HepG2 (cell line): ENCODE data around the gene CENPP. TPM values are rescaled to one million over a fixed set of nuclear protein-coding genes. Genes with fewer than 3 reads are reported as not detected.

Source experiments
- BCL3 ChIP-seq: sonication (generic); formaldehyde crosslinking; IDR thresholded peaks from 2 replicates; pipeline ENCODE4 v1.5.1; 2020; ENCODE audit warnings: mild to moderate bottlenecking, missing genetic modification reagents, moderate library complexity
- IRF2 ChIP-seq: IDR thresholded peaks from 2 replicates; pipeline ENCODE4 v1.6.1; 2018; ENCODE audit warnings: missing genetic modification reagents, missing compliant biosample characterization
- KAT8 ChIP-seq: IDR thresholded peaks from 2 replicates; pipeline ENCODE4 v1.6.1; 2016; ENCODE audit warnings: missing genetic modification reagents, missing compliant biosample characterization
- KDM3A ChIP-seq: IDR thresholded peaks from 2 replicates; pipeline ENCODE4 v1.6.1; 2018; ENCODE audit warnings: low read depth, missing compliant biosample characterization
- KDM5A ChIP-seq: fragments of 200-600 bp; sonication (generic); IDR thresholded peaks from 2 replicates; pipeline ENCODE4 v1.7.0; 2018; ENCODE audit warnings: antibody characterized with exemption, mild to moderate bottlenecking, low read length, borderline replicate concordance
- MBD4 ChIP-seq: IDR thresholded peaks from 2 replicates; pipeline ENCODE4 v1.6.1; 2012; ENCODE audit warnings: low read length, inconsistent platforms, borderline replicate concordance
- NFIB ChIP-seq: sonication (generic); formaldehyde crosslinking; IDR thresholded peaks from 2 replicates; pipeline ENCODE4 v1.9.0; 2021; ENCODE audit warnings: missing genetic modification reagents, mild to moderate bottlenecking, borderline replicate concordance
- NFRKB ChIP-seq: fragments of 450-650 bp; IDR thresholded peaks from 2 replicates; pipeline ENCODE4 v1.6.1; 2017
- ONECUT2 ChIP-seq: sonication (generic); formaldehyde crosslinking; IDR thresholded peaks from 2 replicates; pipeline ENCODE4 v1.4.0; 2020; ENCODE audit warnings: missing genetic modification reagents
- PCBP1 ChIP-seq: fragments of 200-400 bp; formaldehyde crosslinking; IDR thresholded peaks from 2 replicates; pipeline ENCODE4 v1.6.1; 2017; ENCODE audit warnings: mild to moderate bottlenecking, low read depth, low read length, borderline replicate concordance
- PPARG ChIP-seq: conservative IDR thresholded peaks from 2 replicates; pipeline ENCODE4 v1.6.1; 2016; ENCODE audit warnings: missing biosample characterization, missing genetic modification reagents
- SOX13 ChIP-seq, 3 experiments: fragments of 450-650 bp in 1 of 3; sonication (generic) in 1 of 3; formaldehyde crosslinking in 1 of 3; IDR thresholded peaks in 2 of 3; conservative IDR thresholded peaks in 1 of 3; 2 replicates each; pipeline versions ENCODE4 v1.5.0 to v1.6.1; 2016 to 2020; ENCODE audit warnings: antibody characterized with exemption in 1 of 3, mild to moderate bottlenecking in 1 of 3, missing compliant biosample characterization in 1 of 3, missing genetic modification reagents in 1 of 3, moderate library complexity in 1 of 3
- SSRP1 ChIP-seq: IDR thresholded peaks from 2 replicates; pipeline ENCODE4 v1.6.1; 2016; ENCODE audit warnings: control low read depth
- SUZ12 ChIP-seq: fragments of 150-350 bp; IDR thresholded peaks from 2 replicates; pipeline ENCODE4 v1.6.1; 2014; ENCODE audit warnings: low read depth, low read length
- TARDBP ChIP-seq: sonication (generic); formaldehyde crosslinking; IDR thresholded peaks from 2 replicates; pipeline ENCODE4 v1.8.0; 2022; ENCODE audit warnings: mild to moderate bottlenecking, missing genetic modification reagents
- TCF12 ChIP-seq, 2 experiments: fragments of 450-650 bp in 1 of 2; sonication (generic) in 1 of 2; formaldehyde crosslinking in 1 of 2; IDR thresholded peaks; 2 replicates each; pipeline versions ENCODE4 v1.6.1 to v1.8.0; 2017 to 2022; ENCODE audit warnings: antibody characterized with exemption in 1 of 2, mild to moderate bottlenecking in 1 of 2, missing genetic modification reagents in 1 of 2, moderate library complexity in 1 of 2
- TFE3 ChIP-seq: IDR thresholded peaks from 2 replicates; pipeline ENCODE4 v1.6.1; 2016
- THRA ChIP-seq: sonication (generic); formaldehyde crosslinking; IDR thresholded peaks from 2 replicates; pipeline ENCODE4 v1.4.0; 2020; ENCODE audit warnings: missing genetic modification reagents, borderline replicate concordance
- TSC22D2 ChIP-seq: sonication (generic); formaldehyde crosslinking; IDR thresholded peaks from 2 replicates; pipeline ENCODE4 v1.5.1; 2020; ENCODE audit warnings: missing genetic modification reagents, mild to moderate bottlenecking, borderline replicate concordance
- U2AF2 ChIP-seq: fragments of 200-400 bp; formaldehyde crosslinking; IDR thresholded peaks from 2 replicates; pipeline ENCODE4 v1.6.1; 2017; ENCODE audit warnings: low read depth, mild to moderate bottlenecking, low read length
- ZBTB1 ChIP-seq: sonication (generic); formaldehyde crosslinking; IDR thresholded peaks from 2 replicates; pipeline ENCODE4 v1.4.0; 2020; ENCODE audit warnings: missing genetic modification reagents, borderline replicate concordance
- ZBTB44 ChIP-seq: sonication (generic); formaldehyde crosslinking; IDR thresholded peaks from 2 replicates; pipeline ENCODE4 v1.4.0; 2020; ENCODE audit warnings: missing genetic modification reagents
- ZNF224 ChIP-seq: sonication (generic); formaldehyde crosslinking; IDR thresholded peaks from 2 replicates; pipeline ENCODE4 v1.5.0; 2020; ENCODE audit warnings: mild to moderate bottlenecking, missing genetic modification reagents
- ZNF569 ChIP-seq: sonication (generic); formaldehyde crosslinking; IDR thresholded peaks from 2 replicates; pipeline ENCODE4 v1.5.0; 2020; ENCODE audit warnings: mild to moderate bottlenecking, missing genetic modification reagents, moderate library complexity, borderline replicate concordance
- polyA plus RNA-seq, 8 experiments: library from polyadenylated mRNA; depleted of rRNA in 3 of 8; stranded (reverse) in 7 of 8; unstranded in 1 of 8; fragments of >200 nt; fragmentation: Illumina TruSeq in 4 of 8; extraction: Trizol in 4 of 8; gene quantifications; 2 replicates each; pipeline versions ENCODE4 v1.2.1 to v1.2.3, GENCODE V29; 2011 to 2016; ENCODE audit warnings: low read depth in 4 of 8, missing spikeins in 1 of 8, mixed read lengths in 1 of 8; ENCODE audit not compliant: insufficient read depth in 1 of 8
- total RNA-seq, 5 experiments: library from RNA; depleted of rRNA; stranded (reverse); fragments of >200 nt; fragmentation: Illumina TruSeq; extraction: Trizol; gene quantifications; 2 replicates each; pipeline ENCODE4 v1.2.3, GENCODE V29; 2016; ENCODE audit warnings: low read depth in 1 of 5

CENPP gene
- total and polyA plus RNA-seq, 2 of the 13 experiments (the other 11 are each of a cell fraction or from before 2014, with no cell fraction given): 2.0 to 11.4 TPM

- TF ChIP-seq TCF12 (IDR thresholded peaks at IDR 0.05) (no peak), TCF12 (CRISPR knock-in tag; IDR thresholded peaks at IDR 0.05) (no peak), PPARG (CRISPR knock-in tag) (no peak), ZBTB1 (CRISPR knock-in tag) (no peak), IRF2 (CRISPR knock-in tag) (0 out of 2 replicates have a peak, but pooled peaks have one; percentile 33), KAT8 (CRISPR knock-in tag) (0 out of 2 replicates have a peak, but pooled peaks have one; percentile 28), ZNF569 (no peak), BCL3 (CRISPR knock-in tag) (no peak), SUZ12 (no peak), NFIB (no peak), THRA (CRISPR knock-in tag) (peak; percentile 48; the same call in 1 of the 2 replicates), U2AF2 (no peak), SSRP1 (CRISPR knock-in tag) (no peak), SOX13 (IDR thresholded peaks at IDR 0.05) (no peak), SOX13 (CRISPR knock-in tag; conservative IDR thresholded peaks at IDR 0.05 in 1 of 2, IDR thresholded peaks at IDR 0.05 in 1 of 2) (no peak), MBD4 (no peak), ONECUT2 (CRISPR knock-in tag) (no peak), TSC22D2 (CRISPR knock-in tag) (no peak), ZBTB44 (0 out of 2 replicates have a peak, but pooled peaks have one; percentile 34), KDM5A (no peak), TFE3 (no peak), TARDBP (CRISPR knock-in tag) (no peak), PCBP1 (no peak), KDM3A (peak; percentile 81; the same call in 1 of the 2 replicates), ZNF224 (CRISPR knock-in tag) (no peak), NFRKB (no peak)
Measured at GRCh38 chr9:92634712-92635605, 309.2 kb downstream of the CENPP start (continued).
